ENCODE measurements around the gene PTPRT.

- no peak for TF ChIP-seq CTCF (IDR thresholded peaks at IDR 0.05)
- no peak for TF ChIP-seq POLR2A (IDR thresholded peaks at IDR 0.05)
These were observed 248.1 kb downstream of the PTPRT start for GRCh38 chr20:42941629-42942028.

Data from uterus (tissue), 2 donors.